HEK293 (cell line): Measurements from ENCODE around the gene PANK4.
A peak's percentile ranks its signal among the peaks of the same experiment; 100 is the strongest.

Source experiments
- CTCF ChIA-PET: fragments of 350-600 bp; formaldehyde crosslinking; extraction: SDS; loops from one replicate; lab custom pipeline; 2021; ENCODE audit warnings: antibody characterized with exemption; lab: Yijun Ruan, JAX
- POLR2A ChIA-PET: fragments of 300-600 bp; formaldehyde crosslinking; extraction: SDS; loops from one replicate; lab custom pipeline; 2020; ENCODE audit warnings: antibody characterized with exemption, inconsistent platforms; lab: Yijun Ruan, JAX
- H3K27ac ChIP-seq: fragments of 200-500 bp; sonication (Bioruptor generic); 2 replicates; pipeline ENCODE4 v1.5.1; 2014; ENCODE audit warnings: low read depth, low read length, control low read depth, inconsistent platforms; ENCODE audit errors: extremely low read depth
- H3K36me3 ChIP-seq, 2 experiments: fragments of 200-500 bp in 1 of 2; sonication (Bioruptor generic) in 1 of 2; 1 replicate in 1 of 2; 2 replicates in 1 of 2; pipeline ENCODE4 v1.5.1; 2014 to 2017; ENCODE audit warnings: inconsistent platforms in 2 of 2, low read length in 2 of 2; ENCODE audit not compliant: control insufficient read depth in 2 of 2, insufficient read depth in 1 of 2
- H3K4me1 ChIP-seq: fragments of 200-500 bp; sonication (Bioruptor generic); 2 replicates; pipeline ENCODE4 v1.5.1; 2014; ENCODE audit warnings: mild to moderate bottlenecking, low read length, inconsistent platforms; ENCODE audit not compliant: control insufficient read depth, insufficient read depth
- H3K4me3 ChIP-seq: 2 replicates; pipeline ENCODE4 v1.5.1; 2011; ENCODE audit warnings: low read depth, mild to moderate bottlenecking, control low read depth, low read length, moderate library complexity
- H3K9me3 ChIP-seq: fragments of 200-500 bp; sonication (Bioruptor generic); 2 replicates; pipeline ENCODE4 v1.5.1; 2014; ENCODE audit warnings: low read depth, low read length, inconsistent platforms; ENCODE audit not compliant: control insufficient read depth, insufficient read depth
- EGR2 ChIP-seq: fragments of 450-650 bp; formaldehyde crosslinking; IDR thresholded peaks from 2 replicates; pipeline ENCODE4 v1.5.1; 2016; ENCODE audit warnings: low read depth, missing biosample characterization, missing genetic modification characterization
- FEZF1 ChIP-seq: fragments of 450-650 bp; formaldehyde crosslinking; IDR thresholded peaks from 2 replicates; pipeline ENCODE4 v1.5.1; 2016; ENCODE audit warnings: missing biosample characterization, missing genetic modification characterization
- GLIS1 ChIP-seq: fragments of 450-650 bp; formaldehyde crosslinking; IDR thresholded peaks from 2 replicates; pipeline ENCODE4 v1.5.1; 2016; ENCODE audit warnings: missing biosample characterization, missing genetic modification characterization
- HOXA7 ChIP-seq: sonication (generic); formaldehyde crosslinking; IDR thresholded peaks from 2 replicates; pipeline ENCODE4 v1.8.1; 2022; ENCODE audit warnings: missing genetic modification reagents, borderline replicate concordance
- KLF1 ChIP-seq: fragments of 450-650 bp; formaldehyde crosslinking; IDR thresholded peaks from 2 replicates; pipeline ENCODE4 v1.5.1; 2016; ENCODE audit warnings: missing biosample characterization, missing genetic modification characterization
- KLF8 ChIP-seq: fragments of 450-650 bp; formaldehyde crosslinking; IDR thresholded peaks from 2 replicates; pipeline ENCODE4 v1.5.1; 2016; ENCODE audit warnings: missing biosample characterization, missing genetic modification characterization
- PATZ1 ChIP-seq: fragments of 450-650 bp; formaldehyde crosslinking; IDR thresholded peaks from 2 replicates; pipeline ENCODE4 v1.5.1; 2016; ENCODE audit warnings: missing biosample characterization, missing genetic modification characterization
- SP2 ChIP-seq: fragments of 450-650 bp; formaldehyde crosslinking; IDR thresholded peaks from 2 replicates; pipeline ENCODE4 v1.5.1; 2016; ENCODE audit warnings: missing biosample characterization, missing genetic modification characterization
- TCF7L2 ChIP-seq: IDR thresholded peaks from 2 replicates; pipeline ENCODE4 v1.6.1; 2011; ENCODE audit warnings: low read depth, mild to moderate bottlenecking, inconsistent platforms, low read length, moderate library complexity, borderline replicate concordance
- ZBTB21 ChIP-seq: fragments of 450-650 bp; formaldehyde crosslinking; IDR thresholded peaks from 2 replicates; pipeline ENCODE4 v1.5.1; 2017; ENCODE audit warnings: missing biosample characterization, missing genetic modification characterization
- ZBTB44 ChIP-seq: fragments of 450-650 bp; IDR thresholded peaks from 2 replicates; pipeline ENCODE4 v1.5.1; 2018; ENCODE audit warnings: missing biosample characterization, mild to moderate bottlenecking, missing genetic modification characterization
- ZBTB49 ChIP-seq: fragments of 450-650 bp; formaldehyde crosslinking; IDR thresholded peaks from 2 replicates; pipeline ENCODE4 v1.5.1; 2016; ENCODE audit warnings: missing biosample characterization, missing genetic modification characterization, low read depth
- ZBTB8A ChIP-seq: fragments of 450-650 bp; formaldehyde crosslinking; IDR thresholded peaks from 2 replicates; pipeline ENCODE4 v1.5.1; 2016; ENCODE audit warnings: missing biosample characterization, missing genetic modification characterization
- ZFHX2 ChIP-seq: fragments of 450-650 bp; formaldehyde crosslinking; conservative IDR thresholded peaks from 2 replicates; pipeline ENCODE4 v1.5.1; 2016; ENCODE audit warnings: missing biosample characterization, missing genetic modification characterization
- ZIC2 ChIP-seq: fragments of 450-650 bp; formaldehyde crosslinking; IDR thresholded peaks from 2 replicates; pipeline ENCODE4 v1.5.1; 2016; ENCODE audit warnings: missing biosample characterization, missing genetic modification characterization
- ZNF10 ChIP-seq: fragments of 450-650 bp; formaldehyde crosslinking; IDR thresholded peaks from 2 replicates; pipeline ENCODE4 v1.5.1; 2017; ENCODE audit warnings: missing biosample characterization, missing genetic modification characterization
- ZNF155 ChIP-seq: fragments of 450-650 bp; formaldehyde crosslinking; IDR thresholded peaks from 2 replicates; pipeline ENCODE4 v1.5.1; 2016; ENCODE audit warnings: missing biosample characterization, missing genetic modification characterization
- ZNF202 ChIP-seq: fragments of 450-650 bp; formaldehyde crosslinking; IDR thresholded peaks from 2 replicates; pipeline ENCODE4 v1.5.1; 2016; ENCODE audit warnings: missing biosample characterization, missing genetic modification characterization, borderline replicate concordance
- ZNF221 ChIP-seq: fragments of 450-650 bp; formaldehyde crosslinking; IDR thresholded peaks from 2 replicates; pipeline ENCODE4 v1.5.1; 2017; ENCODE audit warnings: missing biosample characterization, missing genetic modification characterization, borderline replicate concordance
- ZNF341 ChIP-seq: fragments of 450-650 bp; formaldehyde crosslinking; IDR thresholded peaks from 2 replicates; pipeline ENCODE4; 2016; ENCODE audit warnings: low read depth, missing biosample characterization, missing genetic modification characterization
- ZNF398 ChIP-seq: fragments of 450-650 bp; formaldehyde crosslinking; IDR thresholded peaks from 2 replicates; pipeline ENCODE4 v1.5.1; 2017; ENCODE audit warnings: missing biosample characterization, missing genetic modification characterization
- ZNF664 ChIP-seq: fragments of 450-650 bp; formaldehyde crosslinking; IDR thresholded peaks from 2 replicates; pipeline ENCODE4 v1.5.1; 2016; ENCODE audit warnings: missing biosample characterization, missing genetic modification characterization
- ZNF791 ChIP-seq: fragments of 450-650 bp; formaldehyde crosslinking; IDR thresholded peaks from 2 replicates; pipeline ENCODE4 v1.5.1; 2016; ENCODE audit warnings: missing biosample characterization, missing genetic modification characterization

PANK4 gene

GRCh38 chr1:2544093-2544874 is 17.9 kb upstream of the PANK4 start:
- peaks cover 6% of the 10 kb centered on the region for H3K4me1 ChIP-seq
- H3K9me3 ChIP-seq: no peaks in the 10 kb centered on the region
- POLR2A ChIA-PET: interaction anchor here (0.5 to 1.4 kb wide), 3 partner anchors 9 to 99 kb away, joined by 3 to 8 read pairs (median 4); partner anchors contain the start of gene PANK4
- CTCF ChIA-PET: no interaction called here
- H3K4me3 ChIP-seq: no peak overlapping the region
- TF ChIP-seq GLIS1 (tag by site-specific recombination) (peak; percentile 43; the same call in 1 of the 2 replicates), ZNF155 (tag by site-specific recombination) (no peak), PATZ1 (0 out of 2 replicates have a peak, but pooled peaks have one; percentile 6)
- H3K27ac ChIP-seq: no peak overlapping the region
- H3K36me3 ChIP-seq: no peaks in the 10 kb centered on the region

- Histone ChIP-seq H3K4me1 (peaks cover 6% of the 10 kb centered on the region), H3K27ac (no peak overlapping the region), H3K36me3 (no peaks in the 10 kb centered on the region), H3K4me3 (no peak overlapping the region), H3K9me3 (no peaks in the 10 kb centered on the region)
- ChIA-PET CTCF (no interaction called here), POLR2A (interaction anchor here (0.5 to 1.4 kb wide), 3 partner anchors 9 to 100 kb away, joined by 3 to 8 read pairs (median 4); partner anchors contain the start of gene PANK4)
- TF ChIP-seq FEZF1 (tag by site-specific recombination): no peak
- no peak for TF ChIP-seq ZBTB21 (tag by site-specific recombination)
- TF ChIP-seq ZNF202 (tag by site-specific recombination): no peak
- TF ChIP-seq ZIC2: peak; percentile 86
- TF ChIP-seq KLF1 (tag by site-specific recombination): peak; percentile 63
- peak; percentile 57; the same call in 1 of the 2 replicates for TF ChIP-seq ZNF10 (tag by site-specific recombination)
- TF ChIP-seq SP2 (tag by site-specific recombination): peak; percentile 23; the same call in 1 of the 2 replicates
- peak; percentile 40; the same call in 1 of the 2 replicates for TF ChIP-seq ZNF341
- 0 out of 2 replicates have a peak, but pooled peaks have one; percentile 23 for TF ChIP-seq ZNF398 (tag by site-specific recombination)
- no peak for TF ChIP-seq HOXA7 (CRISPR knock-in tag)
- no peak for TF ChIP-seq ZNF791 (tag by site-specific recombination)
- peak; percentile 65 for TF ChIP-seq ZFHX2
- no peak for TF ChIP-seq ZBTB44 (tag by site-specific recombination)
- TF ChIP-seq ZBTB49 (tag by site-specific recombination): no peak
- no peak for TF ChIP-seq ZNF664 (tag by site-specific recombination)
- no peak for TF ChIP-seq ZNF221 (tag by site-specific recombination)
- 0 out of 2 replicates have a peak, but pooled peaks have one; percentile 14 for TF ChIP-seq KLF8 (tag by site-specific recombination)
- TF ChIP-seq EGR2 (tag by site-specific recombination): peak; percentile 58
- no peak for TF ChIP-seq TCF7L2
- TF ChIP-seq ZBTB8A (tag by site-specific recombination): peak; percentile 55; the same call in 1 of the 2 replicates
Measured at GRCh38 chr1:2543543-2544092, 17.2 kb upstream of the PANK4 start.
